HuH-7 (cell line): ENCODE results near the gene PAIP1.
"Not testable (repeated sequence)": the region's sequence is repeated elsewhere in the genome, so short reads cannot be mapped to it uniquely, and the experiment has no call there.

Experiments
- DNase-seq: peaks from one replicate; pipeline ENCODE4 v3.0.0; 2011; ENCODE audit warnings: low spot score

Gene PAIP1, protein sequence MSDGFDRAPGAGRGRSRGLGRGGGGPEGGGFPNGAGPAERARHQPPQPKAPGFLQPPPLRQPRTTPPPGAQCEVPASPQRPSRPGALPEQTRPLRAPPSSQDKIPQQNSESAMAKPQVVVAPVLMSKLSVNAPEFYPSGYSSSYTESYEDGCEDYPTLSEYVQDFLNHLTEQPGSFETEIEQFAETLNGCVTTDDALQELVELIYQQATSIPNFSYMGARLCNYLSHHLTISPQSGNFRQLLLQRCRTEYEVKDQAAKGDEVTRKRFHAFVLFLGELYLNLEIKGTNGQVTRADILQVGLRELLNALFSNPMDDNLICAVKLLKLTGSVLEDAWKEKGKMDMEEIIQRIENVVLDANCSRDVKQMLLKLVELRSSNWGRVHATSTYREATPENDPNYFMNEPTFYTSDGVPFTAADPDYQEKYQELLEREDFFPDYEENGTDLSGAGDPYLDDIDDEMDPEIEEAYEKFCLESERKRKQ

DNA sequence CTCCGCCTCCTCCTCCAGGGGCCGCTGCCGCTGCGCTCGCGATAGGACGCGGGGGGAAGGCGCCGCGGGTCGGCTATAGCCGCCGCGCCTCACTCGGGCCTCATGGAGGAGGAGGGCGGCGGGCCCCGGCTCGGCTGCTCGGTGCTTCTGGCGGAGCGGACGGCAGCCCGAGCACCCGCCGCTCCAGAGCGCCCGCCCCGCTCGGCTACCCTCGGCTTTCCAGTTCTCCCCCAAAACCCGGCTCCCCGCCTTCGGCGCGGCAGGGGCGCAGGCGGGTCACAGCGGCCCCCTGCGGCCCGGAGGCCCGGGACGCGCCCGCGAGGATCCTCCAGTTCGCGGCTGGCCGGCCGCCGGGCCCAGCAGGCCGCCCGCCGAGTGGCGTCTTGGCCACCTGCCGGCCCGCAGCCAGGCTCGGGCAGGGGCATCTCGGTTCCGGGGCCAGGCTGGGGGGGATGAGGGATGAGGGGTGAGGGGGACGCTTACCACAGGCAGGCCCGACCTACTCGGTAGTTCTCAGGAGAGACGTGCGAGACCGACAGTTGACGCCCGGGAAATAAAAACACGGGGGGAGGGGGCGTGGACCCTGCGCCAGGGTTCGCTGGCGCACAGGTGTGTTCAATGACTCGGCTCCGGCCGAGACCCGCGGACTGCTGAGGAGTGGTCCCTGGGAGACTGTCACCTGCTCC lies at the start of gene PAIP1:
PAIP1 (minus strand) TSS at position 221 of the 686 bp plus-strand sequence. CDS start 231 bp downstream, outside the sequence.
- peak; percentile 90 for DNase-seq

- no peak for DNase-seq
These were observed 49.5 kb upstream of the PAIP1 start for GRCh38 chr5:43606351-43606750.

- no peak for DNase-seq
These were observed 47.8 kb upstream of the PAIP1 start for GRCh38 chr5:43604699-43605098.

- DNase-seq, result no peak
These were observed 46.7 kb upstream of the PAIP1 start for GRCh38 chr5:43603344-43604217.

- DNase-seq, result peak; percentile 83
These were observed 45.8 kb upstream of the PAIP1 start, which contains the start of gene NNT for GRCh38 chr5:43602461-43603343. Gene NNT (plus strand): TSS chr5:43603180. CDS start chr5:43609196, 6,016 bp downstream.

- DNase-seq, result peak; percentile 51
These were observed 44.8 kb upstream of the PAIP1 start for GRCh38 chr5:43601454-43602260.

DNA sequence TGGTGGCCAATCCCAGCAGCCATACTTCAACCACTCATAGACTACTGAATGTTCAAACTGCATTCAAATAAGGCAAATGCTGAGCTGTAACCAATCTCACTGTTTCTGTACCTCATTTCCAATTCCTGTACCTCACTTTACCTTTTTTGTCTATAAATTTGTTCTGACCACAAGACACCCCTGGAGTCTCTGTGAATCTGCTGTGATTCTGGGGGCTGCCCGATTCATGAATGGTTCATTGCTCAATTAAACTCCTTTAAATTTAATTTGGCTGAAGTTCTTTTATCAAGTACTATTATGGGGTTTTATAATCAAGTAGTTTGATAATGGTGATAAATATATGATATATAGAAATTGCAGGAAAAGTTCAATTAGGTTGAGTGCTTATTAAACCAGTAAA lies 42.0 kb upstream of the PAIP1 start:
- DNase-seq, result not testable (repeated sequence)

GRCh38 chr5:43592363-43592762 lies 35.5 kb upstream of the PAIP1 start:
- no peak for DNase-seq

DNA sequence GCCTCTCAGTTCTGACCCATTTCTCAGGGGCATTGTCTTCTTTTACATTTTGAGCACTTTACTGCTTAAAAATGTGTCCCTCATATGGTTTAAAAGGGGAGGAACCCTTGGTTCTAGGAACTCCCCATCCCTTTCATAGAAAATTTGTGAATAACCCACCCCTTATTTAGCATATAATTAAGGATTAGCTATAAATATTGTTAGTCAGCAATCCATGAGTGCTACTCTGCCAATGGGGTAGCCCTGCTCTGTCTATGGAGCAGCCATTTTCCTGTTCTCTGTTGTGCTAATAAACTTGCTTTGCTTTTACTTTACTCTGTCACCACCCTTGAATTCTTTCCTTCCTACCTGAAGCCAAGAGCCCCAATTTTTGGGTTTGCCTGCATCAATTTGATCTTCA lies 33.8 kb upstream of the PAIP1 start:
- DNase-seq, result no peak

- no peak for DNase-seq
These were observed 32.4 kb upstream of the PAIP1 start for GRCh38 chr5:43589310-43589709.

DNA sequence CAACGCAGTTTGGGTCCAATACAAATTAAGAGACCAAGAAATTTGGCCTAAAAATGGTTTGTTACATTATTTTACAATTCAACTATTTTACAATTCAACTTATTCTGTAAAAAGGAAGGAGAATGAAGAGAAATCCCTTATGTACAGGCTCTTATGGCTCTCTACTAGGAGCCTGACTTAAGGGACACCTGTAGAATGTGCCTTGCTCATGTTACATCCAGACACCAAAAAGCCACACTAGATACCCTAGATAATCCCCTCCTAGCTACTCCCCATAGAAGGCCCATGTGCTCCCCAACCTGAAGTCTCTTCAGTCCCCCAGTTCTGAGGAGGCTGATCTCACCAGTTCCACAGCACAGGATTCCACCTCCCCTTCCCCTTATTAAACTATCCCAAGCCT lies 32.0 kb upstream of the PAIP1 start:
- no peak for DNase-seq

DNA sequence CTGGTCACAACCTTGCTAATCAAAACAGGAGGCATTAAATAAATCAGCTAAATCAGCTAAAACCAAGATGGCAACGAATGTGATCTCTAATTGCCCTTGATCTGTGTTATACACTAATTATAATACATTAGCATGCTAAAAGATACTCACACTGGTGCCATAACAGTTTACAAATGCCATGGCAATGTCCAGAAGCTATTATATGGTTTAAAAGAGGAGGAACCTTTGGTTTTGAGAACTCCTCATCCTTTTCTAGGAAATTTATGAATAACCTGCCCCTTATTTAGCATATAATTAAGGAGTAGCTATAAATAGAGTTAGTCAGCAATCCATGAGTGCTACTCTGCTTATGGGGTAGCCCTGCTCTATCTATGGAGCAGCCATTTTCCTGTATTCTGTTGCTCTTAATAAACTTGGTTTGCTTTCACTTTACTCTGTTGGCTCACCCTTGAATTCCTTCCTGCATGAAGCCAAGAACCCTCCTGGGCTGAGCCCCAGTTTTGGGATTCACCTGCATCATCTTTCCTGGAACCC lies 27.4 kb upstream of the PAIP1 start:
- no peak for DNase-seq

GRCh38 chr5:43583724-43584123 lies 26.8 kb upstream of the PAIP1 start:
- no peak for DNase-seq

DNA sequence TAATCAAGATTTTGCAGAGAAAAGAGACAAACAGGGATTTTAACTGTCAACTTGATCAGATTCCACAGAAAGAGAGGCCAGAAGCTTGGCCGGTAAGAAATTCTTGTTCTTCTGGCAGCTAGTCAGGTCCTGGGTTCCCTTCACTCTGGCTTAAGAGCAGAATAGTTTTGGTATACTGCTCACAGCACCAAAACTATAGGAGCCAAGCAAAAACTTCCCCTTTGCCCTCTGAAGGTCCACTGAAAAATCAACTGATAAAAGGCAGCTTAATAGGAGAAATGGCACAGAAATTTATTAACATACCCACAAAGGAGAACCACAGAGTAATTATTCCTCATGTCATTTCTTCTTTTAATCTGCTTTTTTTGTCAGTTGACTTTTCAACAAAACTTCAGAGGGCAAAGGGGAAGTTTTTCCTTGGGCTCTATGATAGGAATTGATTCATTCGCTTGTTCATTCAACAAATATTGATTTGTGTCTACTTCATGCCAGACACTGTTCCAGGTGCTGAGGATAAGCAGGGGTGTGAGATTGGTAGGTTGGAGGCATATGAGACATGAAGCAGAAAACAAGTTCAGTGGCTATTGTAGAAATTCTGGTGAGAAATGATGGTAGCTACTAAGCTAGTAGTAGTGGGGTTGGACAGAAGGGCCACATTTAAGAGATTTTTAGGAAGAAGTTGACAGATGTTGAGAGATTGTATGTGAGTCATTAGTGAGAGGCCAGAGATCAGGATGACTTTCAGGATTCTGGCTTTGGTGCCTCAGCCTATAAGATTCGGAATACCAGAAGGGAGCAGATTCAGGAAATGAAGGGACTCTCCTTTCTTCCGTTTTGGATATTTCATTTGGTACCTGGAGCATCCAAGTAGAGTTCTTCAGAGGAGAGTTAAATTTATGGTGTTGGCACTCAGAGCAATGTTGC lies 25.5 kb upstream of the PAIP1 start:
- DNase-seq, result no peak

GRCh38 chr5:43581398-43581797 lies 24.5 kb upstream of the PAIP1 start:
- no peak for DNase-seq

- DNase-seq, result not testable (repeated sequence)
These were observed 23.7 kb upstream of the PAIP1 start for GRCh38 chr5:43580402-43581210.

DNA sequence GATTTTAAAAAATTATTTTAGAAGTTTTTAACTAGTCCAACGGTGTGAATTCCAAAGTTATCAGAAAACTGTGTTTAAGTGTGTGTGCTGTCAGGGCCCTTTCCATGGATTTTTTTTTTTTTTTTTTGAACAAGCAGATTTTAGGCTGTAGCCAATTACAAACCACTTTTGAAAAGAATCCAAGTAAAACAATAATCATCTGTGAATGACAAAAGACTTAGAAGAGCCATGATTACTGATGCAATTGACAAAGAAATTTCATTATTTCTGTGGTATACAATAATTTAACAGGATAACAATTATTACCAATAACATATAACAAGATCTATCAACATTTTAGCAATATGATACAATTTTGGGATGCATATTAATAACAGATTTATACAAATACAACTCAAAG lies 16.2 kb upstream of the PAIP1 start:
- no peak for DNase-seq

GRCh38 chr5:43572357-43572756 lies 15.5 kb upstream of the PAIP1 start:
- DNase-seq, result no peak
